ENCODE measurements around the gene ALOX12B.

The ALOX12B gene

DNA sequence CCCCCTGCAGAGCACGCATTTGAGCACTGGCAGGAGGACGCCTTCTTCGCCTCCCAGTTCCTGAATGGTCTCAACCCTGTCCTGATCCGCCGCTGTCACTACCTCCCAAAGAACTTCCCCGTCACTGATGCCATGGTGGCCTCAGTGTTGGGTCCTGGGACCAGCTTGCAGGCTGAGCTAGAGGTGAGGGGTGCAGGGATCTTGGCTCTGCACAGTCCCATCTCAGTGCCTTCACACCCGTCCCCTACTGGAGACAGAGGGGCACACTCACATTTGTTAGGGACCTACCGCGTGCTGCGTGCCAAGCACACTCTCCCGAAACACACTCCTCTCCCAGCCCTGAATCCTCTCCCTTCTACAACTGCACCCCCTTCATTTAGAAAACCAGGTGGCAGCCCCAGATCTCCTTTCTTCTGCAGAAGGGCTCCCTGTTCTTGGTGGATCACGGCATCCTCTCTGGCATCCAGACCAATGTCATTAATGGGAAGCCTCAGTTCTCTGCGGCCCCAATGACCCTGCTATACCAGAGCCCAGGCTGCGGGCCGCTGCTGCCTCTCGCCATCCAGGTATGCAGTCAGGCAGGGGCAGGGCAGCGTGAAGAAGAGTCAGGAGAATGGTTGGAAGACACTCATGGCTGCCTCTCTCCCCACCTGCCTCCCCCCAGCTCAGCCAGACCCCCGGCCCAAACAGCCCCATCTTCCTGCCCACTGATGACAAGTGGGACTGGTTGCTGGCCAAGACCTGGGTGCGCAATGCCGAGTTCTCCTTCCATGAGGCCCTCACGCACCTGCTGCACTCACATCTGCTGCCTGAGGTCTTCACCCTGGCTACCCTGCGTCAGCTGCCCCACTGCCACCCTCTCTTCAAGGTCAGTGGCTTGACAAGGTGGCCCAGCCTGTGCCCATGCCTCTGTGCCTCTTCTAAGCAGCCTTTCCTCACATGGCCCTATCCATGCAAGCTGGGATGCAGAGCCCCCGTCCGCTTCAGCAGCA lies 42.4 kb downstream of the ALOX12B start:
- TF ChIP-seq CTCF (IDR thresholded peaks at IDR 0.05; ENCODE audit: extremely low read depth, insufficient read depth, missing control alignments): no peak
- no peak for DNase-seq (ENCODE audit: low spot score)
- in situ Hi-C loops (cut with MboI; ENCODE audit: low pct_unique_long_range_greater_than_20kb, low sequenced_read_pairs, unreplicated experiment): no loop called here

DNA sequence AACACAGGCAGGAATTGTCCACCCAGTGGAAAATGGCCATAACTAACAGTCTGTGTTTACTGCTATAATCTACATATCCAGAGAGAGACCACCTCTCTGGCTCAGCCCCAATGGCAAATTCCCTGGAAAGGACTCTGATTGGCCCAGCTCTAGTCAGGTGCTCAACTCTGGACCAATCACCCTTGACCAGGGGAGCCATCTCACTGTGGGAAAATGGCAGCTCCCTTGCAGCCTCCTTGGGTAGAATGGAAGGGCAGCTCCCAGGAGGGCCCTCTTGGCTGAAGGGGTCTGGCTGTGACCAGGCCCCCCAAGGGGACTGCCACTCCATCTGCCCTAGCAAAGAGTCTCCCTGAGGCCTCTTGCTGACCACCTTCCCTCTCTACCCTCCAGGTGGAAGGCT lies 45.5 kb downstream of the ALOX12B start:
- no peak for TF ChIP-seq CTCF (IDR thresholded peaks at IDR 0.05; ENCODE audit: extremely low read depth, insufficient read depth, missing control alignments)
- no peak for DNase-seq (ENCODE audit: low spot score)
- in situ Hi-C loops (cut with MboI; ENCODE audit: low pct_unique_long_range_greater_than_20kb, low sequenced_read_pairs, unreplicated experiment): no loop called here

DNA sequence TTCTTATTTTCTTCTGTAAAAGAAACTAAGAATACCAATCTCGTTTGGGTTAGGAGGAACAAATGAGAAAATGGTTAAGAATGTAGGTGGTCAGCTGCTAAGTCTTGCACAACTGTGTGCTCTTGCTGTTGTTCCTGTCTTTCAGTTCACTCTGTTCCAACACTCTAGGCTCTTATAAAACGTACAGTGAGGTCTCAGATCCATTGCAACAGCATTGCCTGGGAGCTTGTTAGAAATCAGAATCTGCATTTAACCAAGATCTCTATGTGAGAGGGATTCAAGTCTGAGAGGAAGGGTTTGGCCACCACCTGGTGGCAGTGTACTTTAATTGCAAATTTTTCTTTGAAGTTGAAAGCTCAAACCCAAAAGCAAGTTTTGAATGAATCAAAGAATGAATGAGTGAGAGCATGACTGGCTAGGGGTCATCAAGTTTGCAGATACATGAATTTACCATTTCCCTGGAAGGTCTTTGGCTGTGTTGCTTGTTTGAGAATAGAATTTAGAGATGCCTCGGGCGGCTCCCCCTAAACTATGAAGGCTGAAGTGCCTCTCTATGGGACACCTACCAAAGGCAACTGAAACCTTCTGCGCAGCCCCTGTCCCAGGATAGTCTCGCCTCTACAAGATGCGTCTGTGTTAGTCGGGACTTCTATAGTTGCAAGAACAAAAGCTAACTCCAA lies 46.1 kb downstream of the ALOX12B start:
- in situ Hi-C loops (cut with MboI; ENCODE audit: low pct_unique_long_range_greater_than_20kb, low sequenced_read_pairs, unreplicated experiment): no loop called here
- DNase-seq (ENCODE audit: low spot score): peak; percentile 77

DNA sequence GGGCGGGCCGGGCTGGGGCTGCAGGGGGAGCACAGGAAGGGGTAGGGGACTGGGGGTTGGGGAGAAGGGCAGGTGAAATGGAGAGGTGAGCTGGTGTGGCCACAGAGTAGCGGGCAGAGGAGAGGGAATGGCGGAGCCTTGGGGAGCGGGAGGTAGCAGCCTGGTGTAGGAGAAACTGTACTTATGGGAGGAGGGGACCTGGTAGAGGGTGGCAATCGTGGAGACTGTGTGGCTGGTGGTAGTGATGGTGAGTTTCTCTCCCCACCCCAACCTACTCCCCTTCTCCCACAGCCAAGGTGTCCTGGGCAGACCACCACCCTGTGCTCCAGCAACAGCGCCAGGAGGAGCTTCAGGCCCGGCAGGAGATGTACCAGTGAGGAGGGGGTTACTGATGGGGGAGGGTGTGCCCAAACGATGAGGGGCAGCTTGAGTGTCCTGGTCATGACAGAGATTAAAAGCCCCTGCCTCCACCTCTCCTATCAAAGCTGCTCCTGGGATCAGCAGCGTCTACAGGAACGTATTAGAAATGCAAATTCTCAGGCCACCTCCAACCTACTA lies 47.8 kb downstream of the ALOX12B start:
- no peak for TF ChIP-seq CTCF (IDR thresholded peaks at IDR 0.05; ENCODE audit: extremely low read depth, insufficient read depth, missing control alignments)
- DNase-seq (ENCODE audit: low spot score): no peak
- in situ Hi-C loops (cut with MboI; ENCODE audit: low pct_unique_long_range_greater_than_20kb, low sequenced_read_pairs, unreplicated experiment): no loop called here

More for the DNA sequence above, 46.1 kb downstream of the ALOX12B start:
- peak; percentile 59 for TF ChIP-seq CTCF (IDR thresholded peaks at IDR 0.05; ENCODE audit: extremely low read depth, insufficient read depth, missing control alignments)

DNA sequence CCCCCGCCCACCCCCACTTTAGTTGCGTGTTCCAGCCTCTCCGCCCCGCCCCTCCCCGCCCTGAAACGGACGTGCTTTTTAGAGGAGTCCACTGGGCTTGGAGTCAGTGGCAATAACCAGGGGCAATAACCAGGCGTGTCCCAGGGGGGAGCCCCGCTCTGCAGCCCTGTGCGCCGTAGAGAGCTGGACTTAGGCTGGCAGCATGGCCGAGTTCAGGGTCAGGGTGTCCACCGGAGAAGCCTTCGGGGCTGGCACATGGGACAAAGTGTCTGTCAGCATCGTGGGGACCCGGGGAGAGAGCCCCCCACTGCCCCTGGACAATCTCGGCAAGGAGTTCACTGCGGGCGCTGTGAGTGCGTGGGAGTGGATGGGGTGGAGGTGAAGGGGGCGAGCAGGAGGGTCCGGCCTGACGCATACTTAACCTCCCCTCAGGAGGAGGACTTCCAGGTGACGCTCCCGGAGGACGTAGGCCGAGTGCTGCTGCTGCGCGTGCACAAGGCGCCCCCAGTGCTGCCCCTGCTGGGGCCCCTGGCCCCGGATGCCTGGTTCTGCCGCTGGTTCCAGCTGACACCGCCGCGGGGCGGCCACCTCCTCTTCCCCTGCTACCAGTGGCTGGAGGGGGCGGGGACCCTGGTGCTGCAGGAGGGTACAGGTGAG lies 48.4 kb downstream of the ALOX12B start, which contains the start of gene ALOX15B:
Gene ALOX15B (plus strand): TSS at position 106 of the 657 bp plus-strand sequence. CDS start 97 bp downstream, at position 203.
- no peak for DNase-seq (ENCODE audit: low spot score)
- TF ChIP-seq CTCF (IDR thresholded peaks at IDR 0.05; ENCODE audit: extremely low read depth, insufficient read depth, missing control alignments): no peak
- in situ Hi-C loops (cut with MboI; ENCODE audit: low pct_unique_long_range_greater_than_20kb, low sequenced_read_pairs, unreplicated experiment): no loop called here

GRCh38 chr17:8032442-8032841 lies 55.1 kb downstream of the ALOX12B start:
- DNase-seq (ENCODE audit: low spot score): no peak
- TF ChIP-seq CTCF (IDR thresholded peaks at IDR 0.05; ENCODE audit: extremely low read depth, insufficient read depth, missing control alignments): no peak
- in situ Hi-C loops (cut with MboI; ENCODE audit: low pct_unique_long_range_greater_than_20kb, low sequenced_read_pairs, unreplicated experiment): no loop called here

All from GM13977 (cell line).